ENCODE data around the gene GDF7.

Gene GDF7

DNA sequence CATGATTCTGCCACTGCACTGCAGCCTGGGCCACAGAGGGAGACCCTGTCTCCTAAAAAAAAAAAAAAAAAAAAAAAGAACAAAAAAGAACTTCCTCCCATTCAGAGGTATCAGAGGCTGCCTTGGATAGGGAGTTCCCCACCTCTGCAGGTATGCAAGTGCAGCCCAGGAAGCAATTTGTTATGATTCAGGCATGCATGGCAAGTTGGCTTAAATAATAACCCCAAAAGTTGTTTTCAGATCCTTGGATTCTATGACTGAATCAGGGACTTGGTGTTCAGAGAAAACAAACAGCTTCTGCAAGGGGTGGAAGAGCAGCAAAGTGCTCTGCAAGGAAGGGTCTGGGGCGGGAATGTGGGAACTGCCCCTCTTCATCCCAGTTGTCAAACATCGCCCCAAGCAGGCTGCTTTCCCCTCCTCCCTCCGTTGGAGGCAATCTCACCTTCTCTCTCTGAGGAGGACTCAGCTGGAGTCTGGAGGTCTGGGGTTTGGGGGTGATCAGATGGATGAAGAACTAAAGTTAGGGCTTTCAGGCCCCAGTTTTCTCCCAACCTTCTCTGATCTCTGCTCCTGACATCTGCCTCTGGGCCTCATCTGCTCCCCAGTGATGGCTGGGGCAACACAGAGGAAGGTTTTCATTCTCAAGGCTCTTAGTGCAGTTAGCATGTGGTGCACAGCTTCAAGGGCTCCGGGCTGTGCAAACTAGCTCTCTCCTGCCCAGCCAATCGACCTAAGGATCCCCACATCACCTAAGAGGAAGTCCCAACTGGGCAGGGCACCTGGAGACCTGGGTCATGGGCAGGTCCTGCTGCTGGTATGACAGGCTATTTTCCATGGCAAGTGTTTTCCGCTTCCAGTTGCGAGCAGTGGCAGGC lies 3.5 kb upstream of the GDF7 start:
- DNase-seq, result no peak

DNA sequence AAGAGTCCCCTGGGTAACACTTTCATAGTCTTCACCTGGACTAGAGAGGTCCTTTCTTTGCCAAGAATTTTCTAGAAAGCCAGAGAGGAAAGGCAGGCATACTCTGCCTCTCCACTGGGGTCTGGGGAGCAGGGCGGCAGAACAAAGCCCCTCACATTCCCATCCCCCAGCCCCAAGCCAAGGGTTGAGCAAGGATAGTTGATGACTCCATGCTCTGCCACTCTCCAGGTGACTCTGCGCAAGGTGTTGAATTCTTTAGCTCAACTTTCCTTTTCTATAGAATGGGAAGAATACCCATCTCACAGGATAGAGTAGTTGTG lies 2.9 kb upstream of the GDF7 start:
- DNase-seq, result no peak

DNA sequence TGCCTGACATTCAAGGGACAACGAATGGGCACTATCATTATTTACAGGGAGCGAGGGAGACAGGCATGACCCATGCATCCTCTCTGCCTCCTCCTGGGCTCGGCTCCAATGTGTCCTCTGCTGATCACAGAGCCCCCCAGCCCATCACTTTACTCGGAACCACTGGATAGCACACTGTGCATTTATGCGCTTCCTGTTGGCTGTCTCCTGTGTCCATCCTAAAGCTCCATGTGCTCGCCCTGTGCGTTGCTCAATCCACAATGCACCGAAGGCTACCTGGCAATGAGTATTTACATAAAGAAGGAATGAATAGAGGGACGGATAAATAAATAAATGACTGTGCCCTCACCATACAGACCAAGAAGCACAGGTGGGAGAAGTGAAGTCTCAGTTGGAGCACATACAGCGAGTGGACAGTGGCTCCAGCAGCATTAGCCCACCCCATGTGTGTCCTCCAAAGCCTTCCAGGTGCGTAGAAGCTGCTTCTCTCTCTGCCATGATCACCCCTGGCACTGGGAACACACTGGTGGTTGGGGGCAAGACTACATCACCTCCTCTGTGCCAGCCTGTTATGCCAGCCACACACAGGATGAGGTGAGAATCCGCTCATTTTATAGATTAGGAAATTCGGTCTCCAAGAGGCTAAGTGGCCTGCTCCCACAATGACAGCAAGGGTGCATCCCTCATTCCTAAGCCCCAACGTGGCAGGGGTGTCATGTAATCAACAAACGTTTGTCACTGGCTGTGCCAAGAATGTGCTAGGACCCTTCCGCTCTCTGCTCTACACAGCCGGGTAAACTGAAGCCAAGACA lies 2.3 kb upstream of the GDF7 start:
- DNase-seq, result no peak

DNA sequence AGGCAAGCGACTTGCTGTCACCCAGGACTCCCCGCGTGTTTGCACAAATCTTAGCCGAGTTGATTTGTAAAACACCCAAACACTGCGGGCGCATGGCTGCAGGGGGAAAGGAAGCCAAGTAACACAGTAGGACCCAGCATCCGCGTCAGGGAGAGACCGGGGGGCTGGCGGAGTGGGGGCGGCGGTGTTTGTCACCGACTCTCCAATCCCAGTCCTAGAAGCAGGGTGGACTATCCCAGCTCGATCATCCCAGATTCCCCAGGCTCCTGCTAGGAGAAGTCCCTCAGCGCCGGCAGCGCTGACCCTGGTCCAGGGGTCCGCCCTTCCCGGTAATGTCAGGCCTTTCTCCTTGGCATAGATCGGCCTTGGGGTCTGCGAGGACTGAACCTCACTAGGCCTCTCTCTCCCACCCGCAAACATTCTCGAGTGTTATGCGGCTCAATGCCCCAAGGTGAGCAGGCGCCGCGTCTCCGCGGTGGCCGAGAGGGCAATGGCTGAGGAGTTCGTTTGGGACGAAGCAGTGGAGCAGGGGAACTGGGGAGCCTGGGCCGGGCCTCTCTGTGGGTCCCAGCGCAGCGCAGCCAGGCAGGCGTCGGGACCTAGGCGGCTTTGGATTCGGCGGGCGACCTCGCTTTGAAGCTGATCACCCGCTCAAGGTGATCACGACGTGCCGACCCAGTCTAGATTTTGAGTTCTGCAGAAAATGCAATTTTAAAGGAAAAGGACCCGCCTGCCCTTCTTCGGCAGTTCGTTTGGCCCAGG lies 1.5 kb upstream of the GDF7 start:
- no peak for DNase-seq

DNA sequence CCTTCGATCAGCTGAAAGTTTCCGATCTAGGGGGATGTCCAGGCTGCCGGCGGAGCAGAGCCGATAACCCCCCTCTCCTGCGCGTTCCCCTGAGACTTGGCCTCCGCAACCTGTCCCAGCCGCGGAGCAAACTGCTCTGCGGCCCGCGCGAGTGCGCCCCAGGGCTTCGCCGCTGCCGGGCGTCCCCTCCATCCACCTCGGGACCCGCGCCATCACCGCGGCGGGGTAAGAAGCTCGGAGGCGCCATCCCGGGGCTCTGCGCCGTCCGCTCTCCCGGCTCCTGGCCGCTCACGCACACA lies 990 bp upstream of the GDF7 start:
- DNase-seq, result no peak

DNA sequence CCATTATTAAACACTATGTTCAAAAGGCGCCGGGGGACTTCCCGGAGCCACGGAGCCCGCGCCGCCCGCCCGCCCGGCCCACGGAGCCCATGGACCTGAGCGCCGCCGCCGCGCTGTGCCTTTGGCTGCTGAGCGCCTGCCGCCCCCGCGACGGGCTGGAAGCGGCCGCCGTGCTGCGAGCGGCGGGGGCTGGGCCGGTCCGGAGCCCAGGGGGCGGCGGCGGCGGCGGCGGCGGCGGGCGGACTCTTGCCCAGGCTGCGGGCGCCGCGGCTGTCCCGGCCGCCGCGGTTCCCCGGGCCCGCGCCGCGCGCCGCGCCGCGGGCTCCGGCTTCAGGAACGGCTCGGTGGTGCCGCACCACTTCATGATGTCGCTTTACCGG lies 197 bp downstream of the GDF7 start:
- DNase-seq, result no peak

DNA sequence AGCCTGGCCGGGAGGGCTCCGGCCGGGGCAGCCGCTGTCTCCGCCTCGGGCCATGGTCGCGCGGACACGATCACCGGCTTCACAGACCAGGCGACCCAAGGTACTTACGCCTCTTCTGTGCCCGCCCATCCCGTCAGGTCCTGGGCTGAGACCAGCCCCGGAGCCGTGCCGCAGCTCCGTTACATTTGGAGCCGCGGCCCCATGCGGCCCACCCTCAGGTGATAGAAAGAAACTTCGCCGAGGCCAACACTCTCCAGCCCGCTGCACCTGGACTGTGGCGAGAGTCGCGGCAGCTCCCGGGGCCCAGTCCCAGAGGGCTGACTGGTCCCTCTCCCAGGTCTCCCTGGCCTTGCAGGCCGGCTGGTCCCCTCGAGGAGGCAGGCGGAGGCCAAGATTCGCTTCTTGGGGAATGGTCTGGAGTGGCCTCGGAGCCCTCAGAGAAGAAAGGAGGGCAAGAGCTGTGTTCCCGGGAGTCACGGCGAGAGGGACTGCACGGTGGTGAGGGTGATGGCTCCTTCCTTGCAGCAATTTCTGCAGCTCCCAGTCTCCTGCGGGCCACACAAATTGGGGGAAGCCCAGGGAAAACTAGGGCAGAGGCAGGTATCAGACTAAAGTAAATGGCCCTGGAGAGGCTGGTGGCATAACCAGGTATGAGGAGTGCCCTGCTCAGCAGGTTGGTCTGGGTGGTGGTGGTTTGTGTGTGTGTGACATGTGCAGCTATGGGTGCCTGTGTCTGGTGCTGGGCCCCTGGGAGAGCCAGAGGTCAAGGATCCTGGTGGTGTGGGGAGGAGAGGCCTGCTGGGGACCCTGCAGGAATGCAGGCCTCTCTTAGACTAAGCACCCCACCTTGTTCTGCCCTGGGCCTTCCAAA lies 822 bp downstream of the GDF7 start:
- DNase-seq, result no peak

DNA sequence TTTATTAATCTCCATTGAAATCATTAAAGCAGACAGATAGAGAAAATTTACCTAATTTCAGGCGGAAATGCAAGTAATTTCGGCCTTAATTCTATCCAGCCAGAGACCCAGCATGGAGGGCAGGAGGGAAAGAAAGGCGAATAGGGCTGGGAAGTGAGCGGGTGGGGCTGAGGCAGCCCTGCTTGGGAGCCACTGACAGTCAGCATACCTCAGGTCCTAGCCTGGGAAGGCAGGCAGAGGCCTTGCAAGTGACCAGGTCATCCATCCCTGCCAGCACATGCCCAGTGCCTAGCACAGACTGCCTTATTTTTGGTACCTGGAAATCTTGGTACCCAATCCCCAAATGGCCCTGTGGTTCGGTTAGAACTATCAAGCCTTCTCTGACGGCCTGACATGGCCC lies 1.5 kb downstream of the GDF7 start:
- no peak for DNase-seq

DNA sequence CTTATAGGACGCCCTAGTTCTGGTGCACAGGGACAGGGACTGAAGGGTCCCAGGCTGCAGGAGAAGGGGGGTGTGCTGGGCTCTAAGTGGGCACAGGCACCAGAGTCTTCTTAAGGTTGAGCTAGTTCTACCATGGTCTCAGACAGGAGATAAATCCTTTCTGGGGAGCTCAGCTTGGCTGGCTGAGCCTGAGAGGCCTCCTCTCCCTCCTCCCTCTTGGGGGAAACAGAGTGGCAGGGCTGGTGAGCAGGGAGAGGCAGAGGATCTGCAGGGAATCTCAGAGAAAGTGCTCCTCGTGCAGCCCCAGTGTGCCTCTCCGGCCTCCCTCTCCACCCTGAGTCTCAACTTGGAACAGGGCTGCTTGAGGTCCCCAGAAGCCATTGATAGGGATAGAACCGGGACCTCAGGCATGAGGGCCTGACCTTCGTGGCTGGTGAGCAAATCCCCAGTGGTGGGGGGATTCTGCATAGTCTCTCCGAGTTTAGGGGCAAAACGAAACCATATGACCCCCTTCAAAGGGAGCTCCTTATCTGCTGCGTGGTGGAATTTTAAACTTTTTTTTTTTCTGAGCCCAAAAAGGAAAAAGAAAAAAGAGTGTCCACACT lies 2.0 kb downstream of the GDF7 start:
- DNase-seq, result no peak

DNA sequence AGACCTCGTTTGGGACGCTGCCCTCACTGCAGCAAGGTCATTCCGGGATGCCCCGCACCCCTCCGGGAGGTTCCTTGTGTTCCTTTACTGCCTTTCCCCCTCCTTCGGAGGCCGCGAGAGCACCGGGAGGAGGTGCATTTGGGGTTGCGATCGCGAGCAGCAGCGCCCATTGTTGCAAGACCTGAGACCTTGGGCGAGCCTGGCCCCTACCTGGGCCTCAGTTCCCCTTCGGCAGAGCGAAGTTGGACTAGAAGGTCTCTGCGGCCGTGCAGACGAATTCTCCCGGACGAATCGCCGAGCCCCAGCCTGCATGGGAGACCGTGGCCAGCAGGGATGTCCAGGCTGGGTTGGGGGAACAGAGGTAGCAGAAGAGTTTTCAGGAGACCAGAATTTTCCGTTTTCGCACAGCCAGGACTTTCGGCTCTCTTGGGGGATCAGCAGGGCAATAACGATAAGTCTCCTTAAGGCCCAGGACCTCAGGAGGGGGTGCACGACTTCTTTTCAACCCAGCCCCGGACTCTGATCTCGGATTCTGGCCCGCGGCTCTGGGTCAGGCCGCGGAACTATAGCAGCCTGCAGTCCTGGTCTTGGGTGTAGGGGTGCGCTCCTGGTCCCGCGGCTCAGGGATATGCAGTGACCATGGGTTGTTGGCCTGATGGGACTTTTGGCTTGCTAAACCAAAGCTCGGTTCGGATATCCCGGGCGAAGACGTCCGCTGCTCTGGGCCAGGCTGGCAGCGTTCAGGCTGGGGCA lies 2.8 kb downstream of the GDF7 start:
- no peak for DNase-seq

DNA sequence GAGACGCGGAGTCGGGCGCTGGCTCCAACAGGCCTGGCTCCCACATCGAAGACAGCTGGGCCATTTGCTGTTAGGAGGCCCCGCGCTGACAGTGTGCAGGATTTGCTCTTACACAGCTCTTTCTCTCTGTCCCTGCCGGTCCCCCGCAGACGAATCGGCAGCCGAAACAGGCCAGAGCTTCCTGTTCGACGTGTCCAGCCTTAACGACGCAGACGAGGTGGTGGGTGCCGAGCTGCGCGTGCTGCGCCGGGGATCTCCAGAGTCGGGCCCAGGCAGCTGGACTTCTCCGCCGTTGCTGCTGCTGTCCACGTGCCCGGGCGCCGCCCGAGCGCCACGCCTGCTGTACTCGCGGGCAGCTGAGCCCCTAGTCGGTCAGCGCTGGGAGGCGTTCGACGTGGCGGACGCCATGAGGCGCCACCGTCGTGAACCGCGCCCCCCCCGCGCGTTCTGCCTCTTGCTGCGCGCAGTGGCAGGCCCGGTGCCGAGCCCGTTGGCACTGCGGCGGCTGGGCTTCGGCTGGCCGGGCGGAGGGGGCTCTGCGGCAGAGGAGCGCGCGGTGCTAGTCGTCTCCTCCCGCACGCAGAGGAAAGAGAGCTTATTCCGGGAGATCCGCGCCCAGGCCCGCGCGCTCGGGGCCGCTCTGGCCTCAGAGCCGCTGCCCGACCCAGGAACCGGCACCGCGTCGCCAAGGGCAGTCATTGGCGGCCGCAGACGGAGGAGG lies 3.5 kb downstream of the GDF7 start:
- no peak for DNase-seq

DNA sequence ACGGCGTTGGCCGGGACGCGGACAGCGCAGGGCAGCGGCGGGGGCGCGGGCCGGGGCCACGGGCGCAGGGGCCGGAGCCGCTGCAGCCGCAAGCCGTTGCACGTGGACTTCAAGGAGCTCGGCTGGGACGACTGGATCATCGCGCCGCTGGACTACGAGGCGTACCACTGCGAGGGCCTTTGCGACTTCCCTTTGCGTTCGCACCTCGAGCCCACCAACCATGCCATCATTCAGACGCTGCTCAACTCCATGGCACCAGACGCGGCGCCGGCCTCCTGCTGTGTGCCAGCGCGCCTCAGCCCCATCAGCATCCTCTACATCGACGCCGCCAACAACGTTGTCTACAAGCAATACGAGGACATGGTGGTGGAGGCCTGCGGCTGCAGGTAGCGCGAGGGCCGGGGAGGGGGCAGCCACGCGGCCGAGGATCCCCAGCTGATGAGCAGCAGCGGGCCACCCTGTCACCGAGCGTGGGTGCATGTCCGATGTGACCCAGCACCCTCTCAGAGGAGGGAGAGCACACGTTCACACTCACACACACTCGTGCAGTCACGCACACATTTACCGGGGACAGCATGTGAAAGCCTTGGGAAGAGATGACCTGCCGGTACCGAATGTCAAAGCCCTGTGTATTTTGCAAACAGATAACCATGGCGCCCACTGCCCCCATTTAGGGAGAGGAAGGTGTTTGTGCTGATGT lies 4.2 kb downstream of the GDF7 start:
- DNase-seq, result no peak

DNA sequence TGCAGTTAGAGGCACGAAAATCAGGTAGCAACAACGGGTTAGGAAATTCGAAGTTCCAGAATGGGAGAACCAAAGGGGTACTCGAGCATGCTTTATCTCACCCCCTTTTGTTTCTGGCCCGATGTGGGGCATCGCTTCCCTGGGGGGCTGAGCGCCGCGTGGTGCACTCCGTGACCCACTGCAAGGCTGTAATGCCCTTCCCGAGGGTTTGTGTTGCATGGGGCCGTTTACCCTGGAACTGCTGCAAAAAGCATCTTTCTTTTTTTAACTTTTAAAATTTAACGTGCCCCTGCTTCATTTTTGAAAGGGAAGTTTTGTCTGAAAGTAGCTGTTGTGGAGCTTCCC lies 4.8 kb downstream of the GDF7 start:
- no peak for DNase-seq

DNA sequence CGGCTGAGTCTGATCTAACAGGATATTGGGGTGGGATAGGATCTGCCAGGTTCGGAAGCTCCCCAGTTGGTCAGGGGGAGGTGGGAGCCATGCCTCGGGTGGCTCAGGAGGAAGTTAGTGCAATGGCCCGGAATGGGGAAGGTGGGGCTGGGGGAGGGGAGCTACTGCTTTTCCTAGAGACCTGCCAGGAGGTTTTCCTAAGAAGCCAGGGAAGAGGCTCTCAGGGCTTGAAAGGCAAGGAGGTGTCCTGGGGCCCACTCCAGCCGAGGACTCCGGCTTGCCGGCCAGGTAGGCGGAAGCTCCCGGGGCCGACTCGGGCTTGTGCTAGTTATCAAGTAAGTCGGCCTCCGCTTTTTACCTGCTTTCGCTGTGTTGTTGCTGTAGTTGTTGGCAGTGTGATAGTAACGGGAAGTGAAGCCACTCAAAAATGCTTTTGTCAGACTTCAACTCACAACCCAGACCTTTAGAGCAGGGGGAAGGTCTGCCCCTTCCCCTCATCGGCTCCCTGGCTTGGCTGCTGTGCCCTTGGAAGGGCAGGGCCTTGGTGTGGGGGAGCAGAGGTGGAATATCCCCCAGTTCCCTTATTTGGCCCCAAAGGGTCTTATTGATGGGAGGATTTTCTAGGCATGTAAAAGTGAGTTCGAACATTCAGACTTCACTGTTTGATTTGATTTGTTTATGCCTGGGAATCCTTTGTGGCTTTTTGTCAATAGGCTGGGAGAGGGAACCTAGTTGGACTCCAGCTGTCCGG lies 5.4 kb downstream of the GDF7 start:
- DNase-seq, result no peak

DNA sequence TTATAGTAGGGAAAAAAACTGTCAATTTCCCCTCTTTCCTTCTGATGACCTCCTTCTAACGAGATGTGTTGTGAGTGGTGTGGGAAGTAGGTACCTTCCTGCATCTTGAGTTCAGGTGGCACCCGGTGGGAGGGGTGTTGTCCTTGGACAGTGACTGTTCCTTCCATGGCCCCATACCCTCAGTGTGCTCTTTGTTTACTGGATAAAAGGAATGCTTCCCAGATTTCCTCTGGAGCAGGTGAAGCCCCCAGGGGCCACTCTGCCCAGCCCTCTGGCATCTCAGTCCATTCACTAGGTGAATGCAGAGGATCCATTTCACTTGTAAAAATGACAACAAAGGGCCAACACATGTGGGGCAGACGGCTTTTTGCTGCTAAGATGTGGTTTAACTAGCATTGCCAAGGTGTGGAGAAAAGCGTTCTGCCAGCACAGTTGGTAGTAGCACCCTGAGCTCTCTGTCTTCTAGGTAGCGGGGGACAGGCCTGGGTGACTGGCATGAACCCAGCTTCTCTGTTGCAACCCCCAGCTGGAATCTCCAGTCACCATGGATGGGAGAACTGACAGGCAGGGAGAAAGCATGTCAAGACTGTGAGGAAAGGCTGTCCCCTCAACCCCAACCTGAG lies 6.9 kb downstream of the GDF7 start:
- no peak for DNase-seq

DNA sequence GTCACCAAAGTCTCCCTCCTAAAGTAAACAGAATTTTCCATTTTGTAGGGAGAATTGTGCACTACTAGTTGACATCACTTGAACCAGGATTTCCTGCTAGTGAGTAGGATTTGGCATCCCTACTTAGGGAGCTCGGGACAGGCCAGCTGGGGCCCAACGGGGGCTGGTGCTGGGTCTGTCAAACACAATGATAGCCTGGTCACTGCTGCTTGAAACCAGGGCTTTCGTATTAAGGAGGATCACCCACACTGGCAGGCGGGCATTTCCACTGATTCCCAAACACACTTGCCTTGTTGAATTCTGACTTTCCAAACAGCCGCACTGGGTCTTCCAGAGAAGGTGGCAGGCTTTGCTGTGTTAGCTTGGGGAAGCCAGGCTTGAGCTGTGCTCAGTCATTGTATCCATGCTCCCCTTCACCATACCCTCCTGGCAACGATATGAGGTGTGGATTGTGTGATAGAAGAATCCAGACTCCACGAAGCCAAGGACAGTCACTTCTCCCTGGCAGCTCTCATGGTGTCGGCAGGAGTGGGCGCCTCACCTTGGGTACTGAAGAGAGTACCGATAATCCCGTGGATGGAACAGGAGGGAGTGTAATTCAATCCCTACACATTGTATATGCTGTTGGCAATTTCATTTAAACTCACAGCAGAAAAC lies 7.5 kb downstream of the GDF7 start:
- no peak for DNase-seq

DNA sequence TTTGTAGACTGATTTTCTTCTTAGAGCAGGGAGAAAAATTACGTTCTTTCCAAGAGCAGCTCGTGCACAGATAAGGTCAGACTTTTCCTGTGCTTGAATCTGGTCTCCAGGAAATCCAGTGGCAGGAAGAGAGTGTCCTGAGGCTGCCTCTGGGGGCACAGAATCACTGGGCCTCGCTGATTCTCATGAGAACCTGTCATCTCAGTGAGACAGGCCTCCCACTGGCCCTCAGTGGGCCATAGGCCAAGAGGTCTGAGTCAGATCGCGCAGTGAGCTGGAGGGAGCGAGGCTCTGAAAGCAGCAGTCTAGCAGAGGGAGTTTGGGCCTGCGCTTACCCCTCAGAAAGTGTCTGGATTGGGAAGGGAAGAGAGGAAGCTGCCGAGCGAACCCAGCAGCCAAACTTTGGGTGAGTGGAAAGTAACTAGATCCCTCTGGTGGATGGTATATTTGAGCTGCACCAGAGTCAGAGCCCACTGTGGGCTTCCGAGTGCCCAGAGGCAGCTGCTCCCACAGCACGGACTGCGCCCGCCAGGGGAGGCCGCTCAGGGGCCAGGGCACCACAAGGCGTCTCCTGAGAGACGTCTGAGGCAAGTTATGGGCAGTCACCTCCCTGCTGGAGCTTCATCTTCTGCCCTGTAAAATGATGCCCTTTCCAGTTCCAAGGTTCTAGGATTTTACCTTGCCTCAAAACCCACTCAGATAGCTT lies 8.2 kb downstream of the GDF7 start:
- no peak for DNase-seq

All from NCI-H187 (cell line).